ENCODE measurements around the gene KNCN. TPM values are rescaled to one million over a fixed set of nuclear protein-coding genes. Genes with fewer than 3 reads are reported as not detected.

Gene KNCN
- total RNA-seq, 4 donors from 2014 or later: not detected

DNA sequence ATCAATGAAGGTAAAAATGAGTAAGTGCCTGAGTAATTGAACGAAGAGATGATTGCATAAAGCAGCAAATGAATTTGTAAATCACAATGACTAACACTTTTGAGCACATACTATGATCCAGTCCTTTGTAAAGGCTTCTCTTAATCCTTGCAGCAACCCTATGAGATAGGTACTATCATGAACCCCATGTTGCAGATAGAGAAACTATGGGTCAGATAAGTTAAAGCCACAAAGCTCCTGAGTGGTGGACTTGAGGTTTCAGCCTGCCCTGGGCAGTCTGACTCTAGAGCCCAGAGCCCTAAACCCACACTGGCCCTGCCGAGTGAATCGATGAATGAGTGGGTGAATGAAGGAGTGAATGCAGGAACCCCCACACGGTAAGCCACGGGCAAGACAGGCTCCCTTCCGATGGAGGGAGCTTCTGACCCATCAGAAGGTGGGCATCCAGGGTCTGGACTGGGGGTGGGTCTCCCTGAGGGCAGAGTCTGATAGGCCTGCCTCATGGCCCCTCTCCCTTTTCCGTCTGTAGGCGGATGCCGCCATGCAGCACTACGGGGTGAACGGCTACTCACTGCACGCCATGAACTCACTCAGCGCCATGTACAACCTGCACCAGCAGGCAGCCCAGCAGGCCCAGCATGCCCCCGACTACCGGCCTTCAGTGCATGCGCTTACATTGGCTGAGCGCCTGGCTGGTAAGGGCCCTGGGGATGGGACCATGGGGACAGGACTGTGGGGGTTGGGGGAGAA lies 44.8 kb downstream of the KNCN start:
- no peaks in the 10 kb centered on the region for H3K36me3 ChIP-seq
- TF ChIP-seq, protein P1, sequence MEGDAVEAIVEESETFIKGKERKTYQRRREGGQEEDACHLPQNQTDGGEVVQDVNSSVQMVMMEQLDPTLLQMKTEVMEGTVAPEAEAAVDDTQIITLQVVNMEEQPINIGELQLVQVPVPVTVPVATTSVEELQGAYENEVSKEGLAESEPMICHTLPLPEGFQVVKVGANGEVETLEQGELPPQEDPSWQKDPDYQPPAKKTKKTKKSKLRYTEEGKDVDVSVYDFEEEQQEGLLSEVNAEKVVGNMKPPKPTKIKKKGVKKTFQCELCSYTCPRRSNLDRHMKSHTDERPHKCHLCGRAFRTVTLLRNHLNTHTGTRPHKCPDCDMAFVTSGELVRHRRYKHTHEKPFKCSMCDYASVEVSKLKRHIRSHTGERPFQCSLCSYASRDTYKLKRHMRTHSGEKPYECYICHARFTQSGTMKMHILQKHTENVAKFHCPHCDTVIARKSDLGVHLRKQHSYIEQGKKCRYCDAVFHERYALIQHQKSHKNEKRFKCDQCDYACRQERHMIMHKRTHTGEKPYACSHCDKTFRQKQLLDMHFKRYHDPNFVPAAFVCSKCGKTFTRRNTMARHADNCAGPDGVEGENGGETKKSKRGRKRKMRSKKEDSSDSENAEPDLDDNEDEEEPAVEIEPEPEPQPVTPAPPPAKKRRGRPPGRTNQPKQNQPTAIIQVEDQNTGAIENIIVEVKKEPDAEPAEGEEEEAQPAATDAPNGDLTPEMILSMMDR (IDR thresholded peaks at IDR 0.05): no peak
- TF ChIP-seq EP300 (IDR thresholded peaks at IDR 0.05) (no peak), POLR2A (IDR thresholded peaks at IDR 0.05) (no peak)
- no peak for DNase-seq (ENCODE audit: low spot score in 2 of 2)
- no peak overlapping the region for H3K4me3 ChIP-seq
- H3K27me3 ChIP-seq: peaks cover 0 to 12% of the 10 kb centered on the region in 2 donors
- no peaks in the 10 kb centered on the region for H3K4me1 ChIP-seq
- no peak overlapping the region for H3K27ac ChIP-seq
- H3K9me3 ChIP-seq: no peaks in the 10 kb centered on the region
- 63 to 71% methylated on average over 16 to 17 of the region's 17 CpGs for WGBS, 2 donors

DNA sequence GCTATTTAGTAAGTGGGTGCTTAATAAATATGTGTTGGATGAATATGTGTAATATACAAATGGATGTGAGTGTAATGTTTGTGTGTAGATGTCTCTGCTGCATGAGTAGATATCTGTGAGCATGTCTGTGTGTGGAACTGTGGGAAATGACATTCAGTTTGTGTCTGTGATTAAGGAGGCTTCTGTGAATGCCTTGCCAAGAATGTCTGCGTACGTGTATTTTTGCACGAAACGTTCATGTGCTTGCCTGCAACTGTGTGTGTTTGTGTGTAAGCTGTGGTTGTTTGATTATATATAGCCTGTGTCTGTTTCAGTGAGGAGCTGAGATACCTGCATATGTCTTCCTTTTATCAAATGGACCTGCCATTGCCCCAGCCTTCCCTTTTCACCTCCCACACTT lies 48.0 kb downstream of the KNCN start:
- no peak for DNase-seq (ENCODE audit: low spot score in 2 of 2)
- WGBS, 2 donors: 67 to 81% methylated on average over 4 of the region's 4 CpGs
- Histone ChIP-seq H3K9me3 (no peaks in the 10 kb centered on the region), H3K36me3 (no peaks in the 10 kb centered on the region), H3K4me1 (no peaks in the 10 kb centered on the region), H3K27me3 (peaks cover 0 to 11% of the 10 kb centered on the region in 2 donors), H3K27ac (no peak overlapping the region), H3K4me3 (no peak overlapping the region)
- TF ChIP-seq, protein P1 (IDR thresholded peaks at IDR 0.05): no peak
- no peak for TF ChIP-seq POLR2A (IDR thresholded peaks at IDR 0.05)
- TF ChIP-seq EP300 (IDR thresholded peaks at IDR 0.05): no peak

DNA sequence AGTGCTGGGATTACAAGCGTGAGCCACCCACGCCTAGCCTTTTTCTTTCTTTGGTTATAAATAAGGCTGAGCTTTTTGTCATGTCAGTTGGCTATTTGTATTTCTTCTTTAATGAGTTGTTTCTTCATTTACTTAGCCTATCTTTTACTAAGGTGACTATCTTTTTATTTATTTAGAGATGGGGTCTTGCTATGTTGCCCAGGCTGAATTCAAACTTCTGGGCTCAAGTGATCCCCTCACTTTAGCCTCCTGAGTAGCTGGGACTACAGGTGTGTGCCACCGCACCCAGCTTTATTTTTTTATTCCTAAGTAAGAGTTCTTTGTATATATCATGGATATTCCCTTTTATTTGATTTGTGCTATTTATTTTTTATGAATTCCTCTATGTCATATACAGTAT lies 49.9 kb downstream of the KNCN start:
- TF ChIP-seq EP300 (IDR thresholded peaks at IDR 0.05): no peak
- TF ChIP-seq, protein P1 (IDR thresholded peaks at IDR 0.05): no peak
- TF ChIP-seq POLR2A (IDR thresholded peaks at IDR 0.05): no peak
- no peaks in the 10 kb centered on the region for H3K36me3 ChIP-seq
- no peak overlapping the region for H3K4me3 ChIP-seq
- DNase-seq (ENCODE audit: low spot score in 2 of 2): no peak
- H3K4me1 ChIP-seq: no peaks in the 10 kb centered on the region
- H3K9me3 ChIP-seq: no peaks in the 10 kb centered on the region
- H3K27me3 ChIP-seq: peaks cover 0 to 11% of the 10 kb centered on the region in 2 donors
- H3K27ac ChIP-seq: no peak overlapping the region
- WGBS, 2 donors: 81 to 88% methylated on average over 3 of the region's 3 CpGs

DNA sequence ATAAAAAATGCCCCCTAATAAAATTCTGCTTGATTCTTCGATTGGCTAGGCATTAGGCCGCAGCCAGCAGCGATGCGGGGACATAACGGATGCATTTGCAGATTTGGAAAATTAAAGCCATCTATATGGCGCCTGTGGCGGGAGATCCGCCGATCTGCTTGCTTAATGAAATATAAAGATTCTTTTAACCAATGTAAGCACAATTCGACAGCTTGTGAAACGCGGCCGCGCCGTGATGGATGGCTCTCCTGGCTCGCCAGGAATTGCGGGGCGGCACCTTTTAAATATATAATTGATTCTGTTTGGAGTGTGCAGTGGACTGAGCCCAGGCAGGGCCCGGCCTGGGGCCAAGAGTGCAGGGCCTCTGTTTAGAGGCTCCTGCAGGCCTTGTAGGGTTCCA lies 53.8 kb downstream of the KNCN start:
- Histone ChIP-seq H3K9me3 (no peaks in the 10 kb centered on the region), H3K36me3 (no peaks in the 10 kb centered on the region), H3K27me3 (peaks cover 0 to 41% of the 10 kb centered on the region in 2 donors), H3K4me3 (no peak overlapping the region), H3K4me1 (no peaks in the 10 kb centered on the region), H3K27ac (no peak overlapping the region)
- 90 to 93% methylated on average over 19 of the region's 19 CpGs for WGBS, 2 donors
- TF ChIP-seq, protein P1 (IDR thresholded peaks at IDR 0.05): no peak
- TF ChIP-seq EP300 (IDR thresholded peaks at IDR 0.05): no peak
- DNase-seq (ENCODE audit: low spot score in 2 of 2): no peak

DNA sequence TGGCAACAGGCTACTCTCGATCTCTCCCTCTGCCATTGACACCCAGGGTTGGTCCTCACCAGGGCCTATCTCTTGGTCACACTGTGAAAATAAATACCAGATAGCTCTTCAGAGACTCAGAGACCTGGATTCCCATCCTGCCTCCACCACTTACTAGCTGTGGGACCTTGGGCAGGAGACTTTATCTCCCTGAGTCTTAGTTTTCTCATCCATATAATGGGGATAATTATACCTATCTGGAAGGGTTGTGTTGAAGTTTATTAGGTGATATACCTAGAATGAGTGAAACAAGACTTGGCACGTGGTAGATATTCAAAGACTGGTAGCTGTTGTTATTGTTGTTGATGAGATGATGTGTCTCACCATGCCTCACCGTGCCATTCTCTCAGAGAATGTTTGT lies 54.4 kb downstream of the KNCN start:
- Histone ChIP-seq H3K27ac (no peak overlapping the region), H3K27me3 (peaks cover 0 to 45% of the 10 kb centered on the region in 2 donors), H3K9me3 (no peaks in the 10 kb centered on the region), H3K4me1 (no peaks in the 10 kb centered on the region), H3K4me3 (no peak overlapping the region), H3K36me3 (no peaks in the 10 kb centered on the region)
- TF ChIP-seq, protein P1 (IDR thresholded peaks at IDR 0.05): no peak
- 67 to 75% methylated on average over 3 of the region's 3 CpGs for WGBS, 2 donors
- no peak for DNase-seq (ENCODE audit: low spot score in 2 of 2)
